ENCODE results near the gene STBD1. TPM values are rescaled to one million over a fixed set of nuclear protein-coding genes. Genes with fewer than 3 reads are reported as not detected.
"Not testable (repeated sequence)": the region's sequence is repeated elsewhere in the genome, so short reads cannot be mapped to it uniquely, and the experiment has no call there.

Gene STBD1
- total RNA-seq, 1 donor from 2014 or later: 1.9 TPM

DNA sequence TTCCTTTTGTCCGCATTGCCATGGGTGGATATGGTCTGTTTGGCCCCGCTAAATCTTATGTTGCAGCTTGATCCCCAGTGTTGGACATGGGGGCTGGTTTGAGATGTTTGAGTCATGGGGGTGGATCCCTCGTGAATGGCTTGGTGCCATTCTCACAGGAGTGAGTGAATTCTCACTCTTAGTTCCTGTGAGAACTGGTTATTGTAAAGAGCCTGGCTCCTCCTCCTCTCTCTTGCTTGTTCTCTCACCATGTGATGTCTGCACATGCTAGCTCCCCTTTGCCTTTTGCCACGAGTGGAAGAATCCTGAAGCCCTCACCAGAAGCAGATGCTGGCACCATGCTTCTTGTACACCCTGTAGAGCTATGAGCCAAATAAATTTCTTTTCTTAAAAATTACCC is 22.6 kb upstream of the STBD1 start:
- H3K4me3 Mint-ChIP-seq (ENCODE audit: low read depth): no peak overlapping the region
- no peaks in the 10 kb centered on the region for H3K27me3 Mint-ChIP-seq
- DNase-seq (ENCODE audit: low spot score, unreplicated experiment): no peak
- H3K36me3 Mint-ChIP-seq (ENCODE audit: insufficient read depth): peaks cover 3% of the 10 kb centered on the region
- no peak overlapping the region for H3K27ac Mint-ChIP-seq
- peaks cover 8% of the 10 kb centered on the region for H3K4me1 Mint-ChIP-seq (ENCODE audit: low read depth)
- peaks cover 18% of the 10 kb centered on the region for H3K9me3 Mint-ChIP-seq (ENCODE audit: low read depth)
- TF ChIP-seq, protein P1, sequence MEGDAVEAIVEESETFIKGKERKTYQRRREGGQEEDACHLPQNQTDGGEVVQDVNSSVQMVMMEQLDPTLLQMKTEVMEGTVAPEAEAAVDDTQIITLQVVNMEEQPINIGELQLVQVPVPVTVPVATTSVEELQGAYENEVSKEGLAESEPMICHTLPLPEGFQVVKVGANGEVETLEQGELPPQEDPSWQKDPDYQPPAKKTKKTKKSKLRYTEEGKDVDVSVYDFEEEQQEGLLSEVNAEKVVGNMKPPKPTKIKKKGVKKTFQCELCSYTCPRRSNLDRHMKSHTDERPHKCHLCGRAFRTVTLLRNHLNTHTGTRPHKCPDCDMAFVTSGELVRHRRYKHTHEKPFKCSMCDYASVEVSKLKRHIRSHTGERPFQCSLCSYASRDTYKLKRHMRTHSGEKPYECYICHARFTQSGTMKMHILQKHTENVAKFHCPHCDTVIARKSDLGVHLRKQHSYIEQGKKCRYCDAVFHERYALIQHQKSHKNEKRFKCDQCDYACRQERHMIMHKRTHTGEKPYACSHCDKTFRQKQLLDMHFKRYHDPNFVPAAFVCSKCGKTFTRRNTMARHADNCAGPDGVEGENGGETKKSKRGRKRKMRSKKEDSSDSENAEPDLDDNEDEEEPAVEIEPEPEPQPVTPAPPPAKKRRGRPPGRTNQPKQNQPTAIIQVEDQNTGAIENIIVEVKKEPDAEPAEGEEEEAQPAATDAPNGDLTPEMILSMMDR (IDR thresholded peaks at IDR 0.05; ENCODE audit: unreplicated experiment): no peak

GRCh38 chr4:76287811-76288210 is 18.7 kb upstream of the STBD1 start:
- H3K4me3 Mint-ChIP-seq (ENCODE audit: low read depth); H3K36me3 Mint-ChIP-seq (ENCODE audit: insufficient read depth); H3K4me1 Mint-ChIP-seq (ENCODE audit: low read depth); DNase-seq (ENCODE audit: low spot score, unreplicated experiment); H3K27me3 Mint-ChIP-seq; H3K27ac Mint-ChIP-seq: not testable (repeated sequence)
- peaks cover 18% of the 10 kb centered on the region for H3K9me3 Mint-ChIP-seq (ENCODE audit: low read depth)

DNA sequence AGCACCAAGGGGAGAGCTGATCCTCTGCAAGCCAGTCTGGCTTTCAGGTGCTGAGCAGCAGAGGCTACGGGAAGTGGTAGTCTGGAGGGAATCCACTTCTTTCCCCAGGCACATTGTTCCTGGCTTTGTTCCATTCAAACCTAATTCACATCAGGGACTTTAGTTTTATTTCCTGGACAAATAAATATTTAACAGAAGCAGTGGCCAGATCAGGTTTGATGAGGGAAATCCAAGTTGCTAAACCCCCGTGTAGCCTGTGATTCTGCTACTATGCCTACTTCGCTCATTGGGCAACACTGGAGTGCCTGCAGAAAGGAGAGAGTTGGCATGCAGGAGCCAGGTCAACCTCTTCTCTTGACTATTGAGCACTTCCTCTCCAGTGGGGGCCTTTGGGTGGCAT is 13.8 kb upstream of the STBD1 start:
- no peaks in the 10 kb centered on the region for H3K27me3 Mint-ChIP-seq
- H3K36me3 Mint-ChIP-seq (ENCODE audit: insufficient read depth): peaks cover 5% of the 10 kb centered on the region
- TF ChIP-seq, protein P1 (IDR thresholded peaks at IDR 0.05; ENCODE audit: unreplicated experiment): no peak

GRCh38 chr4:76293772-76294171 is 12.8 kb upstream of the STBD1 start:
- no peak for DNase-seq (ENCODE audit: low spot score, unreplicated experiment)
- TF ChIP-seq, protein P1 (IDR thresholded peaks at IDR 0.05; ENCODE audit: unreplicated experiment): no peak
- peaks cover 2% of the 10 kb centered on the region for H3K4me1 Mint-ChIP-seq (ENCODE audit: low read depth)
- no peaks in the 10 kb centered on the region for H3K27me3 Mint-ChIP-seq
- H3K27ac Mint-ChIP-seq: no peak overlapping the region
- H3K4me3 Mint-ChIP-seq (ENCODE audit: low read depth): no peak overlapping the region
- peaks cover 17% of the 10 kb centered on the region for H3K9me3 Mint-ChIP-seq (ENCODE audit: low read depth)
- peaks cover 11% of the 10 kb centered on the region for H3K36me3 Mint-ChIP-seq (ENCODE audit: insufficient read depth)

More for the DNA sequence above, 13.8 kb upstream of the STBD1 start:
- Mint-ChIP-seq H3K4me1 (ENCODE audit: low read depth) (peaks cover 2% of the 10 kb centered on the region), H3K4me3 (ENCODE audit: low read depth) (no peak overlapping the region), H3K27ac (no peak overlapping the region), H3K9me3 (ENCODE audit: low read depth) (peaks cover 15% of the 10 kb centered on the region)
- no peak for DNase-seq (ENCODE audit: low spot score, unreplicated experiment)

DNA sequence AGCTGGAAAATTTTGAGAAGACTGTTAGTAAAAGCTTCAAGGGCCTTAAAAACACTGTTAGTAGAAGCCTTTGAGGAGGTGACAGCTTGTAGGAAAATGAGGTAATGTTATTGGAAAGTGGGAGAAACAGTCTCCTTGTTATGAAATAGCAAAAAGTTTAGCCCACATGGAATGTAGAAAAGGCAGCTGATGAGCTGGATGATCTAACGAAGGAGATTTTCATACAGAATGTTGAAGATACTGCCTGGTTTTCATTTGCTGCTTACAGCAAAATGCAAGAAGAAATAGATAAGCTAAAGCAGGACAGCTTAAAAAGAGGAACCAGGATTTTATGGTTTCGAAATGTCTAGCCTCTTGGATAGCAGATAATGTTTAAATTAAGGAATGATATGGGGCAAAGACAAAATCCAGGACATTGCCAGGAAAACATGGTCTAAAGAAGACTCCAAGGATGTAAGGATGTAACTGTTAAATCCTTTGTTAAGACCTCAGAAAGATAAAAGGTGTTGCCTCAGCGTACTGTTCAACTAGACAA is 10.2 kb upstream of the STBD1 start:
- H3K4me3 Mint-ChIP-seq (ENCODE audit: low read depth): no peak overlapping the region
- H3K27me3 Mint-ChIP-seq: no peaks in the 10 kb centered on the region
- H3K9me3 Mint-ChIP-seq (ENCODE audit: low read depth): peaks cover 17% of the 10 kb centered on the region
- no peak overlapping the region for H3K27ac Mint-ChIP-seq
- peaks cover 11% of the 10 kb centered on the region for H3K36me3 Mint-ChIP-seq (ENCODE audit: insufficient read depth)
- no peak for DNase-seq (ENCODE audit: low spot score, unreplicated experiment)
- TF ChIP-seq, protein P1 (IDR thresholded peaks at IDR 0.05; ENCODE audit: unreplicated experiment): no peak
- H3K4me1 Mint-ChIP-seq (ENCODE audit: low read depth): peaks cover 6% of the 10 kb centered on the region

DNA sequence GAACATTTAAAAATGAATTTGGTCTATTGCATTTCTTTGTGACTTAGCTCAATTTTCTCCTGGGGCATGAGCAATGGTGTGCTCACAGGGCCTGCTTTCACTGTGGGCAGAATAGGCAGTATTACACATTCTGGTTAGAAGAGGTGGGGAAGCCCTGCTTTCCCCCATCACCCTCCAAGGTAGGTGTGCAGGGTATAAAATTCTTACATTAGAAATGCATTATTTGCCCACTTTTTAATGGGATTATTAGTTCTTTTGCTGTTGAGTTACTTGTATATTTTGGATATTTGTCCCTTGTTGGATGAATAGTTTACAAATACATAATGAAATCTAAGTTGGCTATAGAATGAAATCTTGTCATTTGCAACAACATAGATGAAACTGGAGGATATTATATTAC is 8.3 kb upstream of the STBD1 start:
- TF ChIP-seq, protein P1 (IDR thresholded peaks at IDR 0.05; ENCODE audit: unreplicated experiment): no peak
- Mint-ChIP-seq H3K9me3 (ENCODE audit: low read depth) (peaks cover 17% of the 10 kb centered on the region), H3K27me3 (no peaks in the 10 kb centered on the region), H3K36me3 (ENCODE audit: insufficient read depth) (peaks cover 11% of the 10 kb centered on the region), H3K27ac (no peak overlapping the region), H3K4me1 (ENCODE audit: low read depth) (peaks cover 15% of the 10 kb centered on the region), H3K4me3 (ENCODE audit: low read depth) (no peak overlapping the region)
- DNase-seq (ENCODE audit: low spot score, unreplicated experiment): no peak

Data from progenitor cell of endocrine pancreas (in vitro differentiated cells).